ENCODE data around the gene DGKB. TPM values are rescaled to one million over a fixed set of nuclear protein-coding genes. Genes with fewer than 3 reads are reported as not detected.

DGKB gene
- total RNA-seq, 6 experiments from 2014 or later = 0.11 to 0.16 (median 0.13) TPM; not detected in 2

DNA sequence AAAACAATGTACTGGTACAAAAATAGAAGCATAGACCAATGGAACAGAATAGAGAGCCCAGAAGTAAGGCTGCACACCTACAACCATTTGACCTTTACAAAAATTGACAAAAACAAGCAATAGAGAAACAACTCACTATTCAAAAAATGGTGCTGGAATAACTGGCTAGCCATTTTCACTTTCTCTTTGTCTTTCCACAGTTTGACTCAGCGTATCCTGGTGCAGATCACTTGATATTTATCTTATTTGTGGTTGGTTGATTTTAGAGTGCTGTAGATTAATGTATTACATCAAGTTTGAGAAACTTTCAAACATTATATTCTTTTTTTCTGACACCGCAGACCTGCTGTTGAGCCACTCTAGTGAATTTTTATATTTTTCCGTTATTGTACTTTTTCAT lies 381.4 kb downstream of the DGKB start:
- ATAC-seq = no peak
- intact Hi-C loops (cut with DNase I) = no loop called here
- no peak overlapping the region for H3K4me3 ChIP-seq
- no peaks in the 10 kb centered on the region for H3K36me3 ChIP-seq
- H3K4me1 ChIP-seq = no peaks in the 10 kb centered on the region
- WGBS (ENCODE audit: insufficient coverage, low coverage, low lambda C conversion rate, missing lambda C conversion rate) = 83% methylated on average over 3 of the region's 3 CpGs
- H3K27ac ChIP-seq = no peak overlapping the region
- no peaks in the 10 kb centered on the region for H3K27me3 ChIP-seq
- no peaks in the 10 kb centered on the region for H3K9me3 ChIP-seq
- TF ChIP-seq, protein P1, sequence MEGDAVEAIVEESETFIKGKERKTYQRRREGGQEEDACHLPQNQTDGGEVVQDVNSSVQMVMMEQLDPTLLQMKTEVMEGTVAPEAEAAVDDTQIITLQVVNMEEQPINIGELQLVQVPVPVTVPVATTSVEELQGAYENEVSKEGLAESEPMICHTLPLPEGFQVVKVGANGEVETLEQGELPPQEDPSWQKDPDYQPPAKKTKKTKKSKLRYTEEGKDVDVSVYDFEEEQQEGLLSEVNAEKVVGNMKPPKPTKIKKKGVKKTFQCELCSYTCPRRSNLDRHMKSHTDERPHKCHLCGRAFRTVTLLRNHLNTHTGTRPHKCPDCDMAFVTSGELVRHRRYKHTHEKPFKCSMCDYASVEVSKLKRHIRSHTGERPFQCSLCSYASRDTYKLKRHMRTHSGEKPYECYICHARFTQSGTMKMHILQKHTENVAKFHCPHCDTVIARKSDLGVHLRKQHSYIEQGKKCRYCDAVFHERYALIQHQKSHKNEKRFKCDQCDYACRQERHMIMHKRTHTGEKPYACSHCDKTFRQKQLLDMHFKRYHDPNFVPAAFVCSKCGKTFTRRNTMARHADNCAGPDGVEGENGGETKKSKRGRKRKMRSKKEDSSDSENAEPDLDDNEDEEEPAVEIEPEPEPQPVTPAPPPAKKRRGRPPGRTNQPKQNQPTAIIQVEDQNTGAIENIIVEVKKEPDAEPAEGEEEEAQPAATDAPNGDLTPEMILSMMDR (IDR thresholded peaks at IDR 0.05) = no peak
- no peak for TF ChIP-seq POLR2A (IDR thresholded peaks at IDR 0.05)
- DNase-seq = no peak

DNA sequence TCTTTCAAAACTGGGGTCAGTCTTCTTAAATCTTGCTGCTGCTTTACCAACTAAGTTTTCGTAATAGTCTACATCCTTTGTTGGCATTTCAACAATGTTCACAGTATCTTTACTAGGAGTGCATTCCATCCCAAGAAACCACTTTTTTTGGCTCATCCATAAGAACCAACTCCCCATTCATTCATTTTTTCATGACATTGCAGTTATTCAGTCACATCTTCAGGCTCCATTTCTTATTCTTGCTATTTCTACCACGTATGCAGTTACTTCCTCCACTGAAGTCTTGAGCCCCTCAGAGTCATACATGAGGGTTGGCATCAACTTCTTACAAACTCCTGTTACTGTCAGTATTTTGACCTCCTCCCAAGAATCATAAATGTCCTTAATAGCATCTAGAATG lies 392.3 kb downstream of the DGKB start:
- no peak overlapping the region for H3K27ac ChIP-seq
- no peak for ATAC-seq
- no peak for DNase-seq
- H3K9me3 ChIP-seq = no peaks in the 10 kb centered on the region
- H3K4me3 ChIP-seq = no peak overlapping the region
- intact Hi-C loops (cut with DNase I) = no loop called here
- WGBS (ENCODE audit: insufficient coverage, low coverage, low lambda C conversion rate, missing lambda C conversion rate) = 73% methylated on average over 2 of the region's 2 CpGs
- no peaks in the 10 kb centered on the region for H3K27me3 ChIP-seq
- H3K36me3 ChIP-seq = no peaks in the 10 kb centered on the region
- H3K4me1 ChIP-seq = peaks cover 0 to 9% (median 3%) of the 10 kb centered on the region in 4 donors
- no peak for TF ChIP-seq POLR2A (IDR thresholded peaks at IDR 0.05)
- TF ChIP-seq, protein P1 (IDR thresholded peaks at IDR 0.05) = no peak

DNA sequence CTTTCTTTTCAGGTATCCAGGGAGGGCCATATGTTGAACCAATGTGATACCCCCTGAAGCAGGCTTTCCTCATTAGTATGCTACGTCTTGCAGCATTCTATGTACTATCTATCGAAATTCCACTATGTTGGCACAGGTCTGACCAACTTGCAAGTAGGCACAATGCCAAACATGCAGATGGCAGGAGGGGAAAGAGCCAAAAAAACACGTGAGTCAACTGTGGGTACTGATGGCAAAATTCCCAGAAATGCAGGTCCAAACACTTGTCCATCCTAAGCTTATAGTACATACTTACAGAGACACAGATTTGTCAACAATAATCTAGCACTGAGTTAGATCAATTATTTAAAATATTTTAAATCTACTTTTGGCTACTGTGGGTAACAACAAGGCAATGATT lies 394.9 kb downstream of the DGKB start:
- no peaks in the 10 kb centered on the region for H3K9me3 ChIP-seq
- peak in 1 of 3 donors; percentile 40 for DNase-seq
- no peak overlapping the region for H3K4me3 ChIP-seq
- 15% methylated on average over 3 of the region's 3 CpGs for WGBS (ENCODE audit: insufficient coverage, low coverage, low lambda C conversion rate, missing lambda C conversion rate)
- no peak for TF ChIP-seq POLR2A (IDR thresholded peaks at IDR 0.05)
- TF ChIP-seq, protein P1 (IDR thresholded peaks at IDR 0.05) = no peak
- no peak overlapping the region for H3K27ac ChIP-seq
- no peaks in the 10 kb centered on the region for H3K27me3 ChIP-seq
- no peaks in the 10 kb centered on the region for H3K36me3 ChIP-seq
- peaks cover 0 to 9% (median 3%) of the 10 kb centered on the region in 4 donors for H3K4me1 ChIP-seq
- intact Hi-C loops (cut with DNase I) = no loop called here
- ATAC-seq = peak; percentile 79 to 93 (median 84)

DNA sequence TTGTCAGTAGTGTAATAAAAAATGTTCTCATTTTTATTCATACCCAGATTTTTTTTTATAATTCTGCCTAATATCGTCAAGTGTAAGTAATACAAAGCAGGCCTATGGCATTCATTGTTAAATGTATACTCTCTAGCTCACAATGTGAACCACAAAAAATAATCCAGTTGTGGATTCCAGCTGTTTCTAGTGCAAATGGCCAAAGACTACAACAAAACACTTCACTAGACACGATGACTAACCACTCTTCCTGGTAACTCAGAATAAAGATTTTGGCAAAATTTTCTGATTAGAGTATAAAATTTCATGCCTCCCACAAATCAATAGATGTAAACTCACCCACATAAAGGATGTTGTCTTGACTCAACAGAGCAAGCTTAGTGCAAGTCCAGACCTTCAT lies 396.6 kb downstream of the DGKB start:
- DNase-seq = no peak
- no peak for ATAC-seq
- intact Hi-C loops (cut with DNase I) = no loop called here
- Histone ChIP-seq H3K27ac (no peak overlapping the region), H3K27me3 (no peaks in the 10 kb centered on the region), H3K4me3 (no peak overlapping the region), H3K36me3 (no peaks in the 10 kb centered on the region), H3K9me3 (no peaks in the 10 kb centered on the region), H3K4me1 (peaks cover 0 to 9% (median 3%) of the 10 kb centered on the region in 4 donors)
- 67% methylated on average over 2 of the region's 2 CpGs for WGBS (ENCODE audit: insufficient coverage, low coverage, low lambda C conversion rate, missing lambda C conversion rate)
- TF ChIP-seq, protein P1 (IDR thresholded peaks at IDR 0.05) = no peak
- TF ChIP-seq POLR2A (IDR thresholded peaks at IDR 0.05) = no peak

DNA sequence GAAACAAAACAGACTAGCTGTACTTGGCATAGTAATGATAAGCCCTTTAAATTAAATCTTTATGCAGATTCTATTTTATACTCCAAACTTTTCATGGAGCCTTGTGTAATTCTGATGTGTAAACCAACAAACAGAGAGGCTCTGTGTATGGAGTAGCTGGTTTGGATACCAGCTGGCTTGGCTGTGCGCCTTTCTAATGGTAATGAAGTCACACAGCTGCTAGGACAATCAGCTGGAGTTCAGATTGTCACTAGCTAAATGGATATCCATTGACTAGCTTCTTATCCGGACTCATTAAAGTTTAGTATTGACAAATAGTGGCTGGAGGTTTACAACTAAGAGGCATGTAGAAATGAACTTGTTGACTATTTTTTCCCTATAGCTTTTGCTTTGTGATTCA lies 398.4 kb downstream of the DGKB start:
- Histone ChIP-seq H3K4me3 (no peak overlapping the region), H3K36me3 (no peaks in the 10 kb centered on the region), H3K4me1 (peaks cover 0 to 9% (median 3%) of the 10 kb centered on the region in 4 donors), H3K9me3 (no peaks in the 10 kb centered on the region), H3K27ac (no peak overlapping the region), H3K27me3 (no peaks in the 10 kb centered on the region)
- intact Hi-C loops (cut with DNase I) = no loop called here
- ATAC-seq = no peak
- TF ChIP-seq POLR2A (IDR thresholded peaks at IDR 0.05) = no peak
- TF ChIP-seq, protein P1 (IDR thresholded peaks at IDR 0.05) = no peak
- 89% methylated on average over 1 of the region's 2 CpGs for WGBS (ENCODE audit: insufficient coverage, low coverage, low lambda C conversion rate, missing lambda C conversion rate)
- no peak for DNase-seq
